Measurements from ENCODE around the gene ERBIN.

The ERBIN gene

DNA sequence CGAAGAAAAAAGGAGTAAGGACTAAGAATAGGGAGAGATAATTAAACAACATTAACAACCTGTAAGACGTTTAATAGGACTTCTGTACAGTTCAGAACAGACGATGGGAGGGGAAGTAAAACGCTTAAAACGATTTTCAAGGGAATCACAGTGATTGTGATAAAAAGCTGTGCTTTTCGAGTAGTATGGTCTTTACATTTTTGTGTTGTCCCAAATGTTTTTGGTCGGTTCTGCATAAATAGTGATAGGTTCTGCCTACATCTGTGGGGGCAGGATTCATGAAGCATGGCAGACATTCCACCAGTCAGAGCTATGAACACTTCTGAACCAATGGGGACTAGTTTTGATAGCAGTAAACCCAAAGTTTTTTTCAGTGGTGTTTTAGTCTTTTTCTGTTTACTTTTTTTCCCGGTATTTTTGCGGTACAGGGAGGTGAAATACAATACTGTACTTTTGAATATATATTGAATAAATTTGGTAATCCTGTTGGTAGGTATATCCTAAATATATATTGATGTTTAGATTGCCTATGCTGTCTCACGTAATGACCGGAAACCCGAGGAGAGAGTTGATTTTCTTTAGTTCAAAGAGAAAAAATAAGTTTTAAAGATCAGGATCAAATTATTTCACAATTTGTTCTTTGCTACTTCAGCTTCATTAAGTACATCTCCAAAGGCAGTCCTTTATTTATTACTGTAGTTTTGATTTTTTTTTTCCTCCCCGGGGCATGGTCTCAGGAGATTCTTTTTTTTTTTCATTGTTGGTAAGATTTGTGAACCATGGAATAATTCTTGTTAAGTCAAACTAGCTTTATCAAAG, 1.3 kb downstream of the ERBIN start:
- no peaks in the 10 kb centered on the region for H3K27me3 ChIP-seq (replicated peaks; ENCODE audit: control insufficient read depth, insufficient read depth, low read length)
- H3K4me3 ChIP-seq (replicated peaks; ENCODE audit: low read depth, low read length) = peak overlapping the region; percentile 98
- DNase-seq (ENCODE audit: extremely low read depth, insufficient read length) = peak; percentile 14
- TF ChIP-seq CTCF (IDR thresholded peaks at IDR 0.05; ENCODE audit: insufficient read depth, low read length, poor library complexity, severe bottlenecking) = no peak
- no peaks in the 10 kb centered on the region for H3K36me3 ChIP-seq (ENCODE audit: control insufficient read depth, insufficient read depth, low read length)

- Histone ChIP-seq H3K27me3 (replicated peaks; ENCODE audit: control insufficient read depth, insufficient read depth, low read length) (no peaks in the 10 kb centered on the region), H3K36me3 (ENCODE audit: control insufficient read depth, insufficient read depth, low read length) (no peaks in the 10 kb centered on the region), H3K4me3 (replicated peaks; ENCODE audit: low read depth, low read length) (peak overlapping the region; percentile 98)
- TF ChIP-seq CTCF (IDR thresholded peaks at IDR 0.05; ENCODE audit: insufficient read depth, low read length, poor library complexity, severe bottlenecking) = no peak
- DNase-seq (ENCODE audit: extremely low read depth, insufficient read length) = no peak
These were observed 2.0 kb downstream of the ERBIN start for GRCh38 chr5:65928322-65928752.

- H3K4me3 ChIP-seq (replicated peaks; ENCODE audit: low read depth, low read length) = peak overlapping the region; percentile 98
- TF ChIP-seq CTCF (IDR thresholded peaks at IDR 0.05; ENCODE audit: insufficient read depth, low read length, poor library complexity, severe bottlenecking) = no peak
- no peaks in the 10 kb centered on the region for H3K36me3 ChIP-seq (ENCODE audit: control insufficient read depth, insufficient read depth, low read length)
- DNase-seq (ENCODE audit: extremely low read depth, insufficient read length) = no peak
- no peaks in the 10 kb centered on the region for H3K27me3 ChIP-seq (replicated peaks; ENCODE audit: control insufficient read depth, insufficient read depth, low read length)
These were observed 2.5 kb downstream of the ERBIN start for GRCh38 chr5:65928860-65929259.

DNA sequence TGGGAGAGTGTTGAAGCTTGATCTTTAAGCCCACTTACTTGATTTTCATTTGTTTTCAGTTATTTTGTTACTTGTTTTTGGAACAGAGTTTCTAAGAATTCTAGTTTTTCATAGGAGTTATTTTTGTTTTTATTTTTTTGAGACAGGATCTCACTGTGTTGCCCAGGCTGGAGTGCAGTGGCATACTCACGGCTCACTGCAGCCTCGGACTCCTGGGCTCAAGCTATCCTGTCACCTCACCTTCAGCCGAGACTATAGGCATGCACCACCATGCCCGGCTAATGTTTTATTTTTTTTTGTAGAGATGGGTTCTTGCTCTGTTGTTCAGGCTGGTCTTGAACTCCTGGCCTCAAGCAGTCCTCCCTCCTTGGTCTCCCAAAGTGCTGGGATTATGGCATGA, 6.3 kb downstream of the ERBIN start:
- DNase-seq (ENCODE audit: extremely low read depth, insufficient read length) = no peak
- H3K4me3 ChIP-seq (replicated peaks; ENCODE audit: low read depth, low read length) = no peak overlapping the region
- no peak for TF ChIP-seq CTCF (IDR thresholded peaks at IDR 0.05; ENCODE audit: insufficient read depth, low read length, poor library complexity, severe bottlenecking)
- H3K27me3 ChIP-seq (replicated peaks; ENCODE audit: control insufficient read depth, insufficient read depth, low read length) = no peaks in the 10 kb centered on the region
- no peaks in the 10 kb centered on the region for H3K36me3 ChIP-seq (ENCODE audit: control insufficient read depth, insufficient read depth, low read length)

GRCh38 chr5:65933295-65933694, 6.9 kb downstream of the ERBIN start:
- no peak overlapping the region for H3K4me3 ChIP-seq (replicated peaks; ENCODE audit: low read depth, low read length)
- DNase-seq (ENCODE audit: extremely low read depth, insufficient read length) = no peak
- H3K27me3 ChIP-seq (replicated peaks; ENCODE audit: control insufficient read depth, insufficient read depth, low read length) = no peaks in the 10 kb centered on the region
- no peak for TF ChIP-seq CTCF (IDR thresholded peaks at IDR 0.05; ENCODE audit: insufficient read depth, low read length, poor library complexity, severe bottlenecking)
- H3K36me3 ChIP-seq (ENCODE audit: control insufficient read depth, insufficient read depth, low read length) = no peaks in the 10 kb centered on the region

All from GM06990 (cell line).